ENCODE data around the gene RIN3. TPM values are rescaled to one million over a fixed set of nuclear protein-coding genes. Genes with fewer than 3 reads are reported as not detected.
"Not testable (repeated sequence)": the region's sequence is repeated elsewhere in the genome, so short reads cannot be mapped to it uniquely, and the experiment has no call there.

Gene RIN3
- total RNA-seq, 3 donors from 2014 or later (not counting 1 experiment from before 2014, with no cell fraction given) = 248 to 289 (median 282) TPM

DNA sequence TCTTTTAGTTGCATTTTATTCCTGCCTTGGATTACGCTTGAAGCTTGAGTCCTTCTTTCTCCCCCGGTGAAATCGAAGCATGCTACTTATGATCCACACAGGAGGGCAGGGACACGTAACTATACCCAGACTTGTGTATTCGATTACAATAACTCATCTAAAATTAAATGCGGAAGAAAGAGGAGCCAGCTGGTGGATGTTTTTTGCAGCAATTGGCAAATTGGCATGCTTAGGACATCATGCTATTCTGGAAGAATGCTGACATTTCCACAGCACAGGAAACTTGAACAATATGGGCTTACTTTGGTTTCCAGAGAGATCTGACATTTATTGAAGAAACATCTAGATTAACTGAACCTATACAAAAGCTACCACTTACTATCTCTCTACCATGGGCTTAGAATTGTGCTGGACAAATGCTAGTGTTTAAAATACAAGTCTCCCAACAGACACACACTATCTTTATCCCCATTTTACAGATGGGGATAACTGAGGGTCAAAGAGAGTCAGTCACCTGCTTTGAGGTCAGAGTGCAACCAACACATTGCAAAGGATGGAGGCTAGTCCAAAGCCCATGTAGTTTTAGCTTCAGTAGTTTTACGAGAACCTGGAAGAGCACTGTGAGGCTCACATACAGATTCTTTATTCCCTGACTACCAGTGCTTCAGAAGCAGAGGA lies 198.5 kb downstream of the RIN3 start:
- no peaks in the 10 kb centered on the region for H3K27me3 ChIP-seq (ENCODE audit: control insufficient read depth, insufficient read depth, low read length)
- 94% methylated on average over 7 of the region's 7 CpGs for WGBS (ENCODE audit: insufficient coverage)
- no peak for ATAC-seq

DNA sequence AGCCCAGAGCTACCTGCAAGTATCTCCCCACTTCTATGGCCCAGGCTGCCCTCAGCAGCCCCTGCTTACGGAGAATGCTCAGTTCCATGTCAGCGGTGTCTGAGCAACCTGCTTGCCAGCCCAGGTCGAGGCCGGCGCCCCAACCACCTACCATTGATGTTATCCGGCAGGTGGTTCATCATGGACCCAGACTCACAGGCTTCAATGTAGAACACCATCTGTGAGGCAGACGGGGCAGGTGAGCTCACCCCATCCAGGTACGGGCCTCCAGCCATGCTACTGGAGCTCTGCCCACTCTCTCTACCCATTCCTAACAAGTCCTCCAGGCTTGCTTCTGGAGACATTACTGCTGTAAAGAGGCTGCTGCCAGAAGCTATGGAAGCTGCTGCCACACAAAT lies 199.1 kb downstream of the RIN3 start:
- no peak overlapping the region for H3K27ac ChIP-seq (ENCODE audit: low read length)
- Mint-ChIP-seq H3K27me3 (ENCODE audit: low read depth in 2 of 2) (peaks cover 0 to 4% of the 10 kb centered on the region in 2 donors), H3K36me3 (no peaks in the 10 kb centered on the region), H3K9me3 (no peaks in the 10 kb centered on the region), H3K4me1 (peaks cover 8 to 10% of the 10 kb centered on the region in 2 donors), H3K4me3 (no peak overlapping the region), H3K27ac (no peak overlapping the region)
- no peak for DNase-seq
- H3K36me3 ChIP-seq (ENCODE audit: control insufficient read depth, insufficient read depth, low read length) = no peaks in the 10 kb centered on the region
- WGBS (ENCODE audit: insufficient coverage) = 96% methylated on average over 8 of the region's 8 CpGs
- TF ChIP-seq, protein P1, sequence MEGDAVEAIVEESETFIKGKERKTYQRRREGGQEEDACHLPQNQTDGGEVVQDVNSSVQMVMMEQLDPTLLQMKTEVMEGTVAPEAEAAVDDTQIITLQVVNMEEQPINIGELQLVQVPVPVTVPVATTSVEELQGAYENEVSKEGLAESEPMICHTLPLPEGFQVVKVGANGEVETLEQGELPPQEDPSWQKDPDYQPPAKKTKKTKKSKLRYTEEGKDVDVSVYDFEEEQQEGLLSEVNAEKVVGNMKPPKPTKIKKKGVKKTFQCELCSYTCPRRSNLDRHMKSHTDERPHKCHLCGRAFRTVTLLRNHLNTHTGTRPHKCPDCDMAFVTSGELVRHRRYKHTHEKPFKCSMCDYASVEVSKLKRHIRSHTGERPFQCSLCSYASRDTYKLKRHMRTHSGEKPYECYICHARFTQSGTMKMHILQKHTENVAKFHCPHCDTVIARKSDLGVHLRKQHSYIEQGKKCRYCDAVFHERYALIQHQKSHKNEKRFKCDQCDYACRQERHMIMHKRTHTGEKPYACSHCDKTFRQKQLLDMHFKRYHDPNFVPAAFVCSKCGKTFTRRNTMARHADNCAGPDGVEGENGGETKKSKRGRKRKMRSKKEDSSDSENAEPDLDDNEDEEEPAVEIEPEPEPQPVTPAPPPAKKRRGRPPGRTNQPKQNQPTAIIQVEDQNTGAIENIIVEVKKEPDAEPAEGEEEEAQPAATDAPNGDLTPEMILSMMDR (IDR thresholded peaks at IDR 0.05) = no peak
- no peaks in the 10 kb centered on the region for H3K9me3 ChIP-seq (ENCODE audit: control insufficient read depth, insufficient read depth, low read length)
- no peak for ATAC-seq
- peaks cover 6% of the 10 kb centered on the region for H3K4me1 ChIP-seq (ENCODE audit: control insufficient read depth, insufficient read depth, low read length)
- no peak overlapping the region for H3K4me3 ChIP-seq (ENCODE audit: low read length)
- no peaks in the 10 kb centered on the region for H3K27me3 ChIP-seq (ENCODE audit: control insufficient read depth, insufficient read depth, low read length)
- intact Hi-C loops (cut with micrococcal nuclease) = no loop called here

More for the DNA sequence above, 198.5 kb downstream of the RIN3 start:
- Mint-ChIP-seq H3K4me1 (peaks cover 3 to 5% of the 10 kb centered on the region in 2 donors), H3K27ac (no peak overlapping the region), H3K27me3 (ENCODE audit: low read depth in 2 of 2) (peaks cover 0 to 6% of the 10 kb centered on the region in 2 donors), H3K9me3 (no peaks in the 10 kb centered on the region), H3K36me3 (no peaks in the 10 kb centered on the region), H3K4me3 (no peak overlapping the region)
- TF ChIP-seq, protein P1 (IDR thresholded peaks at IDR 0.05) = no peak
- intact Hi-C loops (cut with micrococcal nuclease) = no loop called here
- Histone ChIP-seq H3K4me3 (ENCODE audit: low read length) (no peak overlapping the region), H3K4me1 (ENCODE audit: control insufficient read depth, insufficient read depth, low read length) (peaks cover under 1% of the 10 kb centered on the region), H3K36me3 (ENCODE audit: control insufficient read depth, insufficient read depth, low read length) (no peaks in the 10 kb centered on the region), H3K9me3 (ENCODE audit: control insufficient read depth, insufficient read depth, low read length) (no peaks in the 10 kb centered on the region), H3K27ac (ENCODE audit: low read length) (no peak overlapping the region)
- DNase-seq = no peak

DNA sequence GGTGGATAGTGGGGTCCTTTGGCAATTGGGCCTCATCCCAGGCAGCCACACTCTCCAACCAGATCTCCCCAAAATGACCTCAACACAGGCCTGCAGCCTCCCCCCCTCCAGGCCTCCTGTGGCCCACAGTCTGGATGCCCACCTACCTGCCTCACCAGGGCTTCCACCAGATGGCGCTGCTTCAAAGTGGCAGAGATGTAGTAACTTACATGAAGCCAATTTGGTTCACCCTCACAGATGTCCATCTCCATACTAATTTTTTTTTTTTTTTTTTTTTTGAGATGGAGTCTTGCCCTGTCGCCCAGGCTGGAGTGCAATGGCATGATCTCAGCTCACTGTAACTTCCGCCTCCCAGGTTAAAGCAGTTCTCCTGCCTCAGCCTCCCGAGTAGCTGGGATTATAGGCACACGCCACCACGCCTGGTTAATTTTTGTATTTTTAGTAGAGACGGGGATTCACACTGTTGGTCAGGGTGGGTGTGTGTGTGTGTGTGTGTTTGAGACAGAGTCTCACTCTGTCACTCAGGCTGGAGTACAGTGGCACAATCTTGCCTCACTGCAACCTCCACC lies 201.2 kb downstream of the RIN3 start:
- not testable (repeated sequence) for H3K9me3 Mint-ChIP-seq; H3K27me3 Mint-ChIP-seq (ENCODE audit: low read depth in 2 of 2); H3K36me3 ChIP-seq (ENCODE audit: control insufficient read depth, insufficient read depth, low read length); H3K4me3 ChIP-seq (ENCODE audit: low read length); H3K27ac Mint-ChIP-seq; H3K36me3 Mint-ChIP-seq; H3K27me3 ChIP-seq (ENCODE audit: control insufficient read depth, insufficient read depth, low read length); H3K4me3 Mint-ChIP-seq; H3K9me3 ChIP-seq (ENCODE audit: control insufficient read depth, insufficient read depth, low read length); H3K27ac ChIP-seq (ENCODE audit: low read length)
- TF ChIP-seq, protein P1 (IDR thresholded peaks at IDR 0.05) = peak; percentile 71
- WGBS (ENCODE audit: insufficient coverage) = 76% methylated on average over 7 of the region's 7 CpGs
- ATAC-seq = peak; percentile 52 to 63 (median 57)
- intact Hi-C loops (cut with micrococcal nuclease) = loop anchor here (1.0 to 5.0 kb wide), 2 partner anchors 63 to 68 kb away; no protein-coding TSS in a partner anchor
- H3K4me1 ChIP-seq (ENCODE audit: control insufficient read depth, insufficient read depth, low read length) = peaks cover 17% of the 10 kb centered on the region
- H3K4me1 Mint-ChIP-seq = peaks cover 14% of the 10 kb centered on the region in 2 donors
- DNase-seq = peak; percentile 80 to 86
